Coronary artery (tissue), 2 donors: Measurements from ENCODE around the gene STK32B.

Source experiments
- DNase-seq: peaks from one replicate; pipeline ENCODE4 v3.0.0-alpha.2; 2017; ENCODE audit warnings: low spot score
- H3K27ac ChIP-seq, 2 donors: fragments of 200-600 bp; sonication (generic); one replicate each; pipeline ENCODE4 v1.5.1; 2016 to 2019
- H3K4me3 ChIP-seq: fragments of 200-600 bp; sonication (generic); 2 replicates; pipeline ENCODE4 v1.5.1; 2016; ENCODE audit warnings: mild to moderate bottlenecking, moderate library complexity
- TF ChIP-seq, protein P1 (sequence below): fragments of 200-600 bp; sonication (generic); IDR thresholded peaks from one replicate; pipeline ENCODE4 v1.5.1; 2019; ENCODE audit warnings: antibody characterized with exemption

The STK32B gene

DNA sequence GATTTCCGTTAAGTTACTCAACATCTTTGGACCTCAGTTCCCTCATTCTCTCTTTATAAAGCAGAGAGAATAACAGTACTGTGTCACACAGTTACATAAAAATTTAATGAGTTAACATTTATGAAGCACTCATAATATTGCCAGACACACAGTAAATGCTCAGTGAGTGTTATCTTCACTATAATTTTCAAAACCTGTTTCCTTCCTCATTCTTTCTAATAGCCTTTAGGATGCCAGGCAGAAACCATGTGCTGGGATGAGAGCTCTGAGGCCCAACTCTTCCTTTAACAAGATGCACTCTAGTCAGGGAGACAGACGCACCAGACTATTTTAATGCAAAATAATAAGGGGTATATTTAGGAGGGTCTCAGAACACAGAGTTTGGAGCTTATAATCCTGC, 208.2 kb downstream of the STK32B start:
- H3K27ac ChIP-seq = no peak overlapping the region
- TF ChIP-seq, protein P1, sequence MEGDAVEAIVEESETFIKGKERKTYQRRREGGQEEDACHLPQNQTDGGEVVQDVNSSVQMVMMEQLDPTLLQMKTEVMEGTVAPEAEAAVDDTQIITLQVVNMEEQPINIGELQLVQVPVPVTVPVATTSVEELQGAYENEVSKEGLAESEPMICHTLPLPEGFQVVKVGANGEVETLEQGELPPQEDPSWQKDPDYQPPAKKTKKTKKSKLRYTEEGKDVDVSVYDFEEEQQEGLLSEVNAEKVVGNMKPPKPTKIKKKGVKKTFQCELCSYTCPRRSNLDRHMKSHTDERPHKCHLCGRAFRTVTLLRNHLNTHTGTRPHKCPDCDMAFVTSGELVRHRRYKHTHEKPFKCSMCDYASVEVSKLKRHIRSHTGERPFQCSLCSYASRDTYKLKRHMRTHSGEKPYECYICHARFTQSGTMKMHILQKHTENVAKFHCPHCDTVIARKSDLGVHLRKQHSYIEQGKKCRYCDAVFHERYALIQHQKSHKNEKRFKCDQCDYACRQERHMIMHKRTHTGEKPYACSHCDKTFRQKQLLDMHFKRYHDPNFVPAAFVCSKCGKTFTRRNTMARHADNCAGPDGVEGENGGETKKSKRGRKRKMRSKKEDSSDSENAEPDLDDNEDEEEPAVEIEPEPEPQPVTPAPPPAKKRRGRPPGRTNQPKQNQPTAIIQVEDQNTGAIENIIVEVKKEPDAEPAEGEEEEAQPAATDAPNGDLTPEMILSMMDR = no peak
- DNase-seq = no peak
- H3K4me3 ChIP-seq = no peak overlapping the region

DNA sequence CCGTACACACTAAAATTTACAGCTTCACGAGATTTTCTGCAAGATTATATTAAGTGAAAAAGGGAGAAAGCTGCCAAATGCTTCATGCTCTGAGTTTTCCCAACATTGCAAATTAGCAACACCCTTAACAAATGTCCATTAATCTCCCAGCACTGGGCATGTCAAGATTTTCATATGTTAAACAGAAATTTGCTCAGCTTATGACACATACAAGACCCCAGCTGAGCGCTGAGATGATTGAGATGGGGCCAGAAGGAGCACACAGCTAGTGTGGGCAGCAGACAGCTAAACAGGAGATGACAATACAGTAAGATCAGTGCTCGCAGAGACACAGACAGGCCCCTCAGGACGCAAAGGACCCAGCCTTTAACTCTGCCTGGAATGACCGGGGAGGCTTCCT, 208.8 kb downstream of the STK32B start:
- TF ChIP-seq, protein P1 = no peak
- no peak overlapping the region for H3K4me3 ChIP-seq
- no peak for DNase-seq
- no peak overlapping the region for H3K27ac ChIP-seq

- DNase-seq = no peak
Measured at GRCh38 chr4:5261866-5262265, 210.6 kb downstream of the STK32B start.

DNA sequence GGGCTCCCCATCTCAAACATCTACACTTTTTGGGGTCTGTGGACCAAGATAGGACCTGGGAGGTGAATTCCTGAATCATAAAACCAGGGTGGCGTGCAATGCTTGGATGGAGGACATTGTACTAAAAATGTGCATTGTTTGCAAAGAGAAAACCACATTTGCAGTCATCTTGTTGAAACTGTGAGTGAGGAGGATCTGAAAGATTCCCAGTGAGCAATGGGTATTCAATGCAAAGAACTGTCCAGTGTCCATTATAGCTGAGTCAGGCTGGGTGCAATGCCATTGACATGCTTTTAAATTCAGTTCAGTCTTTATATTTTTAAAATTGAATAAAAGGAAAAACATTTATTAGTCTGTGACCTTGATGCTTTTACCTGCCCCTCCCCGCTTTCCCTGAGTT, 215.7 kb downstream of the STK32B start:
- DNase-seq = no peak
- TF ChIP-seq, protein P1 = no peak

More at GRCh38 chr4:5261866-5262265, 210.6 kb downstream of the STK32B start:
- H3K27ac ChIP-seq = no peak overlapping the region
- TF ChIP-seq, protein P1 = no peak
- H3K4me3 ChIP-seq = no peak overlapping the region

DNA sequence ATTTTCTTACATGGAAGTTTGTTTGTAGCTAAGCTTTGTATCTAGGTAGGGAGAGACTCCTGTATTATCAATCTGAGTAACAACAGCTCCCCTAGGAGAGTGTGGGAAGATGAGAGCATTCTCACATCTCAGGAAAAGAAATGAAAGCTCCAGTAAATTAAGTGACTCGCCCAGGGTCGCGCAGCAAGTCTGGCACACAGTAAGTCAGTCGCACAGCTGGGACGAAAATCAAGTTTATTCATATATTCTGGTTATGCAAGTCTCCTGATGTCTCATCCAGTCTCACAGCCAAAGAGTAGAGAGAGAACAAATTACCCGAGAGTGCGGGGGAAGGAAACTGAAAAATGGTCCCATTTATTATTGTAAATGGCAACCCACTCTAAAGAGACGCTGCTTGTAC, 216.1 kb downstream of the STK32B start:
- DNase-seq = no peak
- TF ChIP-seq, protein P1 = no peak
- Histone ChIP-seq H3K4me3 (no peak overlapping the region), H3K27ac (no peak overlapping the region)

More for the DNA sequence above, 215.7 kb downstream of the STK32B start:
- Histone ChIP-seq H3K27ac (no peak overlapping the region), H3K4me3 (no peak overlapping the region)

DNA sequence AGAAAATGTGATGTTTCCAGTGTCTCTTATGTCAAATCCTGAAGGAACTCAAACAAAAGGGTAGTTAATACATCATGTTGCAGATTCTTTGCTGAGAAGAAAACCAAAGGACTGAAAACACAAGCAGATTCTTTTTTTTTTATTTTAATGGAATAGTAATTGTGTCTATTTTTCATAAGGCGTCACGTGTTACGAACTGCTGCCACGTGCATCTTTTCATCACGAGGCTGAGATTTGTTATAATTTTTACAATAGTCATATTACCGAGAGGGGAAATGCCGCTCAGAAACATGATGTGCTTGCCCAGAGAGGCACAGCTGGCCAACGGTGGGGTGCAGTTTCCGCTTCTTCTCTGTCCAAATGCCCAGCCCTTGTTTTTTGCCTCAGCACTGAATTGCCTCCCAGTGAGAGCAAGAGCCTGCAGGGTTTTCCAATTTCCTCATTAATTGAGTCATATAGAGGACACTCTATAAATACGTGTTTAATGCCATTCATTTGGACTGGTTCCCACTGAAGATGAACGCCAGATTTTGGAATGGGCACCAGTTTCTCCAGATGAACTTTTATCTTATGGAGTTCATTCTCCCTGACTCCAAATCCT, 225.3 kb downstream of the STK32B start:
- DNase-seq = no peak
- Histone ChIP-seq H3K4me3 (no peak overlapping the region), H3K27ac (no peak overlapping the region)
- TF ChIP-seq, protein P1 = no peak

DNA sequence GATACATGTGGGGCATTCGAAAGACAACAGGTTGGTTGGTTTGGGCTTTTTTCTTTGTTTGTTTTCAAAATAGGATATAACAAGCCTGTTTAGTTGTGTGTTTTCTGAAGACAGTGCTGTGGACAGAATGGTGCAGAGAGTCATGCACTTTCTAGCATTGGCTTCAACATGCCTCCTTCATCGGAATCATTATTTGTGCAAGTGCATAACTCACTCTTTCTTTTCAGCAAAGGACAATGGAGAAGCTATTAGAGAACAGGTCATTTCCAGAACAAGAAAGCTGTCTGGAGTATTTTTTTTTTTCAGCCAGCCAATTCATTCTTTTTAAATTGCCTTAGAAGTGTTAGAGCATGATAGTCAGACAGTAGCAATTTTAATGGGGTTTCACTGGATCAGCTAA, 225.8 kb downstream of the STK32B start:
- TF ChIP-seq, protein P1 = no peak
- Histone ChIP-seq H3K4me3 (no peak overlapping the region), H3K27ac (no peak overlapping the region)
- no peak for DNase-seq
